Skeletal muscle tissue (tissue), 4 donors: ENCODE data around the gene TRAPPC5. TPM values are rescaled to one million over a fixed set of nuclear protein-coding genes. Genes with fewer than 3 reads are reported as not detected.

Experiments
- H3K27ac ChIP-seq: one replicate; pipeline ENCODE4 v1.7.0; 2013; ENCODE audit warnings: mild to moderate bottlenecking, low read depth, low read length, inconsistent platforms
- H3K27me3 ChIP-seq, 3 donors: one replicate each; pipeline ENCODE4 v1.7.0; 2013; ENCODE audit warnings: low read length in 3 of 3; ENCODE audit not compliant: control insufficient read depth in 3 of 3, insufficient read depth in 3 of 3
- H3K36me3 ChIP-seq, 3 donors: one replicate each; pipeline ENCODE4 v1.7.0; 2013; ENCODE audit warnings: low read length in 3 of 3; ENCODE audit not compliant: control insufficient read depth in 3 of 3, insufficient read depth in 3 of 3
- H3K4me1 ChIP-seq, 3 donors: one replicate each; pipeline ENCODE4 v1.7.0; 2013; ENCODE audit warnings: low read length in 3 of 3, mild to moderate bottlenecking in 3 of 3; ENCODE audit not compliant: control insufficient read depth in 3 of 3, insufficient read depth in 3 of 3
- H3K4me3 ChIP-seq, 3 donors: one replicate each; pipeline ENCODE4 v1.7.0; 2013; ENCODE audit warnings: low read length in 3 of 3
- H3K9ac ChIP-seq, 3 donors: one replicate each; pipeline ENCODE4 v1.7.0; 2013; ENCODE audit warnings: low read length in 3 of 3, mild to moderate bottlenecking in 3 of 3, moderate library complexity in 2 of 3, low read depth in 1 of 3
- H3K9me3 ChIP-seq, 3 donors: one replicate each; pipeline ENCODE4 v1.7.0; 2013; ENCODE audit warnings: low read length in 3 of 3; ENCODE audit not compliant: control insufficient read depth in 3 of 3
- total RNA-seq: library from RNA; depleted of rRNA; stranded (reverse); fragments of >200 nt; gene quantifications from one replicate; pipeline ENCODE4 v1.2.3, GENCODE V29; 2014
- donor health status: Osteomylitis.

Gene TRAPPC5
- total RNA-seq, 1 donor from 2014 or later: 9.4 TPM

DNA sequence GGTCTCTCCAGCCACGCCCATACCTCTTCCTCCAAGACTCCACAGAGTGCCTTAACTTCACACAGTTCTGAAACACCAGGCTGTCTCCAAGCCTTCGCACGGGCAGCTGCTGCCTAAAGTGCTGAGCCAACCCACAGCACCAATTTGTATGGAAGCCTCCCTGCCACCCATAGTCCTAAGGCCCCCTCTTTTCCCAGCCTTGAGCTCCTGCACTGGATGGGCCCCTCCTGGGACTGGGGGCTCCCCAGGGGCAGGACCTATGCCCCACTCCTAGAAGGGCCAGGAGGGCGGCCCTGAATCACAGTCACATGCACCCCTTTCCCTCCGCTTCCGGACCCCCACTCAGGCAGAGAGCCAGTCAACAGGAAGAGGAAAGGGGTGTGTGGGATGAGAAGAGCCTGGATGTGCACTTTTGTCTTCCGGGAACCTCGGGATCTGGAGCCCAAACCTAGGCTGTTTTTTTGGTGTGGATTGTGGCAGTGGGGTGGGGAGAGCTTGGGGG lies 26.4 kb downstream of the TRAPPC5 start:
- Histone ChIP-seq H3K36me3 (no peaks in the 10 kb centered on the region), H3K4me1 (no peaks in the 10 kb centered on the region), H3K9ac (no peak overlapping the region), H3K9me3 (no peaks in the 10 kb centered on the region), H3K27ac (peak overlapping the region; percentile 40), H3K27me3 (peaks cover 9 to 13% (median 12%) of the 10 kb centered on the region in 3 donors), H3K4me3 (no peak overlapping the region)

GRCh38 chr19:7709932-7710460 lies 29.4 kb downstream of the TRAPPC5 start:
- Histone ChIP-seq H3K4me1 (no peaks in the 10 kb centered on the region), H3K9me3 (no peaks in the 10 kb centered on the region), H3K4me3 (no peak overlapping the region), H3K27ac (no peak overlapping the region), H3K27me3 (peaks cover 0 to 3% (median 0%) of the 10 kb centered on the region in 3 donors), H3K36me3 (no peaks in the 10 kb centered on the region), H3K9ac (no peak overlapping the region)

- H3K27me3 ChIP-seq: peaks cover 0 to 3% (median 0%) of the 10 kb centered on the region in 3 donors
- H3K27ac ChIP-seq: no peak overlapping the region
- H3K4me1 ChIP-seq: no peaks in the 10 kb centered on the region
- H3K4me3 ChIP-seq: no peak overlapping the region
- H3K36me3 ChIP-seq: no peaks in the 10 kb centered on the region
- H3K9me3 ChIP-seq: no peaks in the 10 kb centered on the region
- no peak overlapping the region for H3K9ac ChIP-seq
Measured at GRCh38 chr19:7710616-7711015, 30.0 kb downstream of the TRAPPC5 start.

DNA sequence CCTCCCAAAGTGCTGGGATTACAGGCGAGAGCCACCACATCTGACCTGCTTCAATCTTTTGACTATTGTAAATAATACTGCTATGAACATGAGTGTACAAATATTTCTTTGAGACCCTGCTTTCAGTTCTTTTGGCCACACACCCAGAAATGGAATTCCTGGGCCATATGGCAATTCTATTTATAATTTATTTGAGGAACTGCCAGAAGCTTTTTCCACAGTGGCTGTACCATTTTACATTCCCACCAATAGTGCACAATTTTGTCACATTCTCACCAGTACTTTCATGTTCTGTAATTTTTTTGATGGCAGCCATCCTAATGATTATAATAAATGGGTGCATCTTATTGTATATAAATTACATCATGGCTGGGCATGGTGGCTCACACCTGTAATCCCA lies 35.0 kb downstream of the TRAPPC5 start:
- Histone ChIP-seq H3K4me3 (no peak overlapping the region), H3K27me3 (no peaks in the 10 kb centered on the region), H3K27ac (no peak overlapping the region), H3K9me3 (peaks cover 0 to 5% (median 0%) of the 10 kb centered on the region in 3 donors), H3K9ac (no peak overlapping the region), H3K36me3 (no peaks in the 10 kb centered on the region), H3K4me1 (no peaks in the 10 kb centered on the region)

DNA sequence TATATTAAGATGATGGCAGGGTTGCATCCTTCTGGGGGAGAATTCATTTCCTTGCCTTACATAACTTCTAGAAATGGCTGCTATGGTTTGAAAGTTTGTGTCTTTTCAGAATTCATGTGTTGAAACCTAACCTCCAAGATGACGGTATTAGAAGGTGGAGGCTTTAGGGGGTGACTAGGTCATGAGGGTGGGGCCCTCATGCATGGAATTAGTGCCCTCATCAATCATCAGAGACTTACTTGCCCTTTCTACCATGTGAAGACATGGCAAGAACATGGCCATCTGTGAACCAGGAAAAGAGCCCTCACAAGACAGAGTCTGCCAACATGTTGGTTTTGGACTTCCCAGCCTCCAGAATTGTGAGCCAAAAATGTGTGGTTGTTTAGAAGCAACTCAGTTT lies 36.1 kb downstream of the TRAPPC5 start:
- Histone ChIP-seq H3K9ac (no peak overlapping the region), H3K27ac (no peak overlapping the region), H3K4me1 (no peaks in the 10 kb centered on the region), H3K4me3 (no peak overlapping the region), H3K36me3 (no peaks in the 10 kb centered on the region), H3K9me3 (peaks cover 0 to 5% (median 0%) of the 10 kb centered on the region in 3 donors), H3K27me3 (no peaks in the 10 kb centered on the region)

- H3K9me3 ChIP-seq: peaks cover 0 to 5% (median 0%) of the 10 kb centered on the region in 3 donors
- H3K36me3 ChIP-seq: no peaks in the 10 kb centered on the region
- peaks cover 0 to 6% (median 4%) of the 10 kb centered on the region in 3 donors for H3K27me3 ChIP-seq
- no peak overlapping the region for H3K9ac ChIP-seq
- no peak overlapping the region for H3K27ac ChIP-seq
- no peak overlapping the region for H3K4me3 ChIP-seq
- H3K4me1 ChIP-seq: no peaks in the 10 kb centered on the region
Measured at GRCh38 chr19:7718668-7719067, 38.0 kb downstream of the TRAPPC5 start.

GRCh38 chr19:7720351-7720750 lies 39.7 kb downstream of the TRAPPC5 start:
- H3K36me3 ChIP-seq: no peaks in the 10 kb centered on the region
- H3K27me3 ChIP-seq: peaks cover 0 to 6% (median 4%) of the 10 kb centered on the region in 3 donors
- H3K4me1 ChIP-seq: no peaks in the 10 kb centered on the region
- no peak overlapping the region for H3K4me3 ChIP-seq
- H3K9me3 ChIP-seq: peaks cover 0 to 5% (median 0%) of the 10 kb centered on the region in 3 donors
- no peak overlapping the region for H3K27ac ChIP-seq
- H3K9ac ChIP-seq: no peak overlapping the region

DNA sequence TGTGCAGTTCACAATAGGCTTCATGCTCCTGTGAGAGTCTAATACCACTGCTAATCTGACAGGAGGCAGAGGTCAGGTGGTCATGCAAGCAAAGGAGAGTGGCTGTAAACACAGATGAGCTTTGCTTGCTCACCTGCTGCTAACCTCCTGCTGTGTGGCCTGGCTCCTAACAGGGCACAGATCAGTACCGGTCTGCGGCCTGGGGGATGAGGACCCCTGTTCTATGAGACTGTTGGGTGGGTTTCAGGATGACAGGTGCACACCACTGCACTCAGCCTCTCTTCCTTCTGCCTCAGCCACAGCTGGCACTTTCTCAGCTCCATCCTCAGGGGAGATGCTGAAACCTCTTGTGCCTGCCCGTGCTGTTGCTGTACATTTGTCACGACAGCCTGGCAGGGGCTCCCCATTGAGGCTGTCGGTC lies 41.6 kb downstream of the TRAPPC5 start:
- Histone ChIP-seq H3K4me3 (no peak overlapping the region), H3K9ac (no peak overlapping the region), H3K27me3 (peaks cover 0 to 6% (median 4%) of the 10 kb centered on the region in 3 donors), H3K9me3 (no peaks in the 10 kb centered on the region), H3K36me3 (no peaks in the 10 kb centered on the region), H3K4me1 (no peaks in the 10 kb centered on the region), H3K27ac (no peak overlapping the region)

- Histone ChIP-seq H3K27me3 (peaks cover 27 to 33% (median 29%) of the 10 kb centered on the region in 3 donors), H3K4me1 (no peaks in the 10 kb centered on the region), H3K9ac (no peak overlapping the region), H3K9me3 (no peaks in the 10 kb centered on the region), H3K27ac (no peak overlapping the region), H3K4me3 (no peak overlapping the region), H3K36me3 (no peaks in the 10 kb centered on the region)
Measured at GRCh38 chr19:7725791-7726190, 45.2 kb downstream of the TRAPPC5 start.

DNA sequence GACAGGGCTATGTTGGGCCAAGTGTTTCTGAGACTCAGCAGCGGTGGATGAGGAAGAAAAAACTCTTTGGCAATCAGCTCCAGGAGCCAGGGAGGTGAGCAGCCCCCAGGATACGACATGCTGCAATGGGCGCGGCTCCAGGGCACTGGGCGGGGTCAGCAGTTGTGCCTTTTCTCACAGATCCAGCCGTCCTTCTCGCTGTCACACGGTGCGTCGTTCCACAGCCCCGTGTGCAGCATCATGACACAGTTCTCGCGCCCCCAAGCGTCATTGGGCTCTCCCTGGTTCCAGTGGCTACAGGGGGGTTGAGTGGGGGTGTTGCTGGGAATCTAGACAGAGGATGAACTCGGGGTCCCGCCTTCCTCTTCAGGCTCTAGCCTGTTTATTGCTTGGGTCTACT lies 48.6 kb downstream of the TRAPPC5 start:
- Histone ChIP-seq H3K4me3 (no peak overlapping the region), H3K27ac (no peak overlapping the region), H3K27me3 (peaks cover 37 to 47% (median 39%) of the 10 kb centered on the region in 3 donors), H3K4me1 (no peaks in the 10 kb centered on the region), H3K9me3 (no peaks in the 10 kb centered on the region), H3K36me3 (no peaks in the 10 kb centered on the region), H3K9ac (no peak overlapping the region)
